GM18511 (cell line): ENCODE measurements around the gene HRNR.

ENCODE experiments used
- ATAC-seq: cut with Tn5 transposase; IDR thresholded peaks from one replicate; pipeline ENCODE4 v1.9.1; 2021; ENCODE audit warnings: mild to moderate bottlenecking, moderate library complexity; ENCODE audit not compliant: unreplicated experiment

The HRNR gene

DNA sequence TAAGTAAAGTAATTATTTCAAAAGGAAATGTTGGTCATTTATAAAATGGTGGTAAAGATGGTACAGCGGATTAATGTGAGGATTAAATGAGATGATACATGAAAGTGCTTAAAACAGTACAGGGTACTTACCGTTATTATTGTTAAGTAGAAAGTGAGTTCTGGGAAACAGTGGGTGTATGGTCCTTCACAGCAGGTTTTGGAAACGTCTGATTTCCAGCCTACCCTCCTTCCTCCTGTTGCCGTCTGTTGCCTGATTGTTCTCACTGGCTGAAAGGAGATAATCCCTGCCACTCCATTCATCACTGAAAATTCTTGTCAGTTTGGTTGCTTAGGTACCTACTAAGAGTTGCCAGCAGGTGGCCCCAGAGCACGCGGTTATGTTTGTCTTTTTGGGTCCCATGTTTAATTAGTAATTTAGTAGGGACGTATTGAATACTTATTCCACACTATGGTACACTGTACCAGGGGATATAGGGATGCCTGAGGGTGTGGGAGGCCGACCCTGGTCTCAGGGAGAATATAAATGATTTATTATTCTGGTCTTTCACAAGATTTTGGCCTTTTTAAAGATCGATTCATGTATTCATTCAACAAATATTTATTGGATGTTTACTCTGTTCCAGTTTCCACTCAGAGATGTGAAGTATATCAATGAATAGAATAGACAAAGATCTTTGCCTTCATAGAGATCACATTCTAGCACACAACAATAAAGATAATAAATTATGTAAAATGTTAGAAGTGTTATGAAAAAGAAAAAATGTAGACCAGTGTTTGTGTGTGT, 34.1 kb downstream of the HRNR start:
- peak; percentile 58 for ATAC-seq

- ATAC-seq: peak; percentile 55
Observed at GRCh38 chr1:152188673-152189591, 35.1 kb downstream of the HRNR start.

- no peak for ATAC-seq
Observed at GRCh38 chr1:152186556-152187285, 37.3 kb downstream of the HRNR start.

DNA sequence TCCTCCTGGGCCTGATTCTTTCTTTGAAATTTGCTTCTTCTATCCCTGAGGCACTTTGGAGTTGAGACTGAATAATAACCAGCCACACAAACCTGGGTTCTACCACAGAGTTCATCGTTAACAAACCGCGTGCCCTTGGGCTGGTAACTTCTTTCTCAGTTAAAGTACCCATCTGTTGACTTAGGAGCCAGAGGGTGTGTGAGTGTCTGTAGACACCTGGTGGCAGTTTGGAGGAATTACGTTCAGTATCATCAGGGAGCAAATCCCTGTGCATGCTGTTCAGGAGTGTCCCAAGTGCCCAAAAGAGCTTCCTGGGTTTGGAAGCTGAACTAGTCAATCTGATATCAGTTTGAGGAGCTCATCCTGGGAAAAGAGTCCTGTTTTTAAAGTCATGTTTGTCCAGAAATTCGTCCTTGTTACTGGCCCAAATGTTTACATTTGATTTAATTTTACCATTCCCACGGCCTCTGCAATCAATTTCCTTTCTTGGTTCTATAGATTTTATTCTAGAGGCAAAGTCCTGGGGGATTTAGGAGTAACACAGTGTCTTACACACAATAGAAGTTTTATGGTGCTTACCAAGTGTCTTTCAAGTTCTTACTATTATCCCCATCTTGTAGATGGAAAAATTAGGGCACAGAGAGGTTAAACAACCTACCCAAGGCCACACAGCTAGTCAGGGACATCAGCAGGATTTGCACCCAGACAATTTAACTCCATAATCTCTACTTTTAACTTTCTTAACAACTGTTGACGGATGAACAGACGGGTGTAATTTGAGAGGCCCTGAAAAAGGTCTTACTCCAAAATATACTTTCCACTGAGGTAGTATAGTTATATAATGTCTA, 38.2 kb downstream of the HRNR start:
- no peak for ATAC-seq

DNA sequence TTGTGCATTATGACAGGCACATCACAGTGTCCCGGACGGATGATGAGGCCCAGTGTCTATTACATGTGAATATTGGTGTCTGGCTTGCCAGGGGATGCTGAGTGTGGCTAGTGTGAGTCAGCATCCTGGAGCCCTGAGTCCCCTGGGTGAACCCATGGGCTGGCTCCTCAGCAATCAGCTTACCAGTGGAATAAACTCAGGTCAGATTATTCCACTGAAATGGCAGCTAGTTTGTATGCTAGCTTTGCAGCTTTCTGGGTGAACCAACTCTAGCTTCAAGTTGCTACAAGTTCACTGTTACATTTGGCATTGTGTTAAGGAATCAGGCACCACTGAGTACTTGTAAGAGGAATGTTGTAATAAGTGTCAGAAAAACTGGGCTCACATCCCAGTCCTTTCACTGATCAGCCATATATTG, 41.0 kb downstream of the HRNR start:
- no peak for ATAC-seq

- ATAC-seq: no peak
Observed at GRCh38 chr1:152182431-152182830, 41.6 kb downstream of the HRNR start.

DNA sequence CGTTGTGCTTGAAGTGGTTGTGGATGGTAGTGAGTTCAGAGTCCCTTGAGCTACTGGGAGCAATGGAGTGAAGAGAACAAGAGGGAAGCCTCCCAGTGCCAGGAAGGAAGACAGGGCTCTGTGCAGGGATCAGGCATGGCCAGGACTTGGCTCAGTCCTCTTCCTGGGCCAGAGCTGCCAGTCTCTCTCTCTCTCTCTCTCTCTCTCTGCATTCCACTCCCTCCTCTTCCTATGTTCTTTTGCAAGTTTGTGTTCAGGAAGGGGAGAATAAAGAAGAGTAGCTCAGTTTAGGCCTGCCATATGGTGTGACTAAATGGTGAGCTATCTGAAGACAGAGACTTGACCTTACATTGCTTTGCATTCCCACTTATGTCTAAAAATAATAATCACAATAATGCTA, 44.4 kb downstream of the HRNR start:
- no peak for ATAC-seq

DNA sequence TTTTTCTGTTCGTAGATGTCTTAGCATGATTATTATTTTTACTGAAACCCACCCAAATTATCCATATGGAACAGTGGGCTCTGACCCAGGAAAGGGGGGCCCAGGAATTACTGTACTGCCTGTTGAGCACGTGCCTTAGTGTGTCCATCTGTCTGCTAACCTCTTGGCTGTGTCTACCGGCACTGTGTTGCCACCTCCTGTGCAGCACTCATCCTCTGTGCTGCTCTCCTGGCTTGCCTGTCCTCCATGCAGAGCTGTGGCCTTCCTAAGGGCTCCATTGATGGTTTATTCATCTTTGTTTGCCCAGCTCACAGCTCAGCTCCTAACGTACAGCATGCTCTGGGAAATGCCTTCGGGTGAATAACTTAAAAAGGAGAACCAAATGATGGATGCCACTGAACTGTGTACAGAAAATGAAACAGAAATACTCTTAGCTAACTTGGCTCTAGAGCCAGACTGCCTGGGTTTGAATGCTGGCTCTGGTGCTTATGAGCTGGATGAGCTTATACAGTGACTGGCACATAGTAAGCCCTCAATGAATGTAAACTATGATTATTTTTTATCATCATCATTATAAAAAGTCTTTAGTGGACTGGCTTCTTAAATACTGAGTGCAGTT, 53.6 kb downstream of the HRNR start:
- ATAC-seq: no peak

- no peak for ATAC-seq
Observed at GRCh38 chr1:152169366-152170025, 54.5 kb downstream of the HRNR start.

DNA sequence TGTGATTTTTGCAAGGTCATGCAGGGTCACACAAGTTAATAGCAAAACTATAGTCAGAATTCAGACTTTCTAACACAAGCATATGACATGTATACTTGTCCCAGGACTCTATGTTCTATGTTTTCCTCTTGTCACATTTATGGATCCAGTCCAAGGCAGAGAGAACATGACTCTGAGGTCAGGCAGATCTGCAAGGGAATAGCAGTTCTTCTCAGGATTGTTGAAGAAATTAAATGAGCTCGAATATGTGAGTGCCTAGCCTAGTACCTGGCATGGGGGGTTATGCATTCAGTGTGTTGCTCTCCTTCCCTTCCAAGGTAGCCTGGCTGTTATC, 55.5 kb downstream of the HRNR start:
- ATAC-seq: no peak

DNA sequence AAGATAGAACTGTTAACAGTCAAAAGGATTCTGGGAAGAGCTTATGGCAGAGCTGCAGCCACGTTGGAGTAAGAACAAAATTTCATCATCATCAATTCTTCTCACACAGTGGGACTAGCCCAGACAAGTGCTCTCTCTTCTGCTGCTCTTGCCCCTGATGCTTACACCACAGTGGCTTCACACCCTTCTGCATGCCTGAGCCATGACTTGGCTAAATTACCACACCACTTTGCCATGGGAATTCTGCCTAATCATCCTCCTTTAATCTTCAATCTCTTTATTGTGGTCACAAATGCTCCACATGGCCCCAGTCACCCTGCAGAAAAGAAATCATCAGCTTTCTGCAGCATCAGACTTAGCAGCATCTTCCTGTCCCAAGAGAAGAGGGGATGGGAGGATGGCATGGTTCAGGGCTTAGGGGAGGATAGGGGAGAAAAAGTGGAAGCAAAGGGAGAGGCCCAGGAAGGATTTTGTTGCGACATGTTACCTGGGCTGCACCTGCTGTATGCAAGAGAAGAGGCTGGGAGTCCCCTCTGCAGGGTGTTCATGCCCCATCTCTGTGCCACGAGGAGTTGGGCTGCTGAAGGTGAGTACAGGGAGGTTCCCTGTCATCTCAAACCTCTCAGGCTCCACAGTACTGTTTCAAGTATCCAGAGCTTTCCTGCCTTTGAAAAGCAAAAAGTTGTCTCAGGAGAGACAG, 56.0 kb downstream of the HRNR start:
- ATAC-seq: no peak

DNA sequence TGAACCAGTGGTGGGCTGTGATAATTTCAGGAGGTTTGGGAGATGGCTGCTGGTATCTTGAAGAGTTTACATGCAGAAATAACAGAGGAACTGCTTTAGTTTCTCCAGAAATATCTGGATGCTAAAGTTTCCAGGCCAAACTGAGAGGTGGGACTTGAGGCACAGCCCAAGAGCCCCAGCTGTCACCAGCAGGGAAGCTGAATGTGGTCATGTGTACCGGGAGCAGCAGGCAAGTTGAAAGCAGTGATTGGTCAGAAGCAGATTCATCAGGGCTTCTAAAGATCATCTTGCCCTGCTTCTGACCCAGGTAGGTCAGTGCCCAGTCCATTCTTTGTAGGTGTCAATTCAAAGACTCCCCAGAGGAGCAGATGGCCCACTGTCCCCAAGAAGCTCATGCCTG, 57.0 kb downstream of the HRNR start:
- ATAC-seq: no peak

GRCh38 chr1:152165286-152166077, 58.5 kb downstream of the HRNR start:
- no peak for ATAC-seq

GRCh38 chr1:152164517-152165136, 59.4 kb downstream of the HRNR start:
- ATAC-seq: no peak

DNA sequence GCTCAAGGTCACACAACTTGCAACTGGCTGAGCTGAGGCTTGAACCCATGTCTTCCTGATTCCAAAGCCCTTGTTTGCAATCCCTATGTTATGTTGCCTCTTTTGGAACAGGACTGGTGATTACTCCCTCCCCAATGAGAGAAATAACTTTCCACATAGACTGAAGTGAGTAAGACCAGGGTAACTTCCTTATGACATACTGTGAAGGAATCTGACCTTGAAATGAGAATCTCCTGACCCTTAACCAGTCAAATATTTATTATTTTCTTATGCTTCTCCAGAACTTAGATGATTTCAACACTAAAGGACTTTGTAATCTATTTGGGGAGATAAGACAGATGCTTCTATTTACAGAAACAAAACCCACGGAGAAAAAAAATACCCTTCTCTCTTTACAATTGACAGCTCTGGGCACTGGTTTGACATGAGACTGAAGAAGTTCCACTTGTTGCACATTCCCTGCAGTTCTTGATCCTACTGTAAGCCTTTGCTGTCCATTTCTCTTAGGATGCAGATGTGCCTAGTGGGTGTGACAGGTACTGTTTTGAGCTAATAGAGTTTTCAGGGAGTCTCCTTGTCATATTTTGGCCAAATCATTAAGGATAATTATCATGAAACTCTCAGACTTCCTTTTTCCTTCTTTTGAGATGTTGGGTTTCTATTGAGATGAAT, 61.1 kb downstream of the HRNR start:
- no peak for ATAC-seq
